M059J (cell line): ENCODE results near the gene POGZ. TPM values are rescaled to one million over a fixed set of nuclear protein-coding genes. Genes with fewer than 3 reads are reported as not detected.
A peak's percentile ranks its signal among the peaks of the same experiment; 100 is the strongest.

ENCODE experiments used
- DNase-seq: peaks from one replicate; pipeline ENCODE4 v3.0.0-alpha.2; 2012; ENCODE audit warnings: low read depth
- total RNA-seq: library from RNA; depleted of rRNA; stranded (reverse); fragments of >200 nt; shearing (Covaris generic); gene quantifications from 2 replicates; pipeline ENCODE4 v1.2.3, GENCODE V29; 2014; rRNA removed

Gene POGZ
- 14.2 and 21.6 TPM in 2 replicates for total RNA-seq

DNA sequence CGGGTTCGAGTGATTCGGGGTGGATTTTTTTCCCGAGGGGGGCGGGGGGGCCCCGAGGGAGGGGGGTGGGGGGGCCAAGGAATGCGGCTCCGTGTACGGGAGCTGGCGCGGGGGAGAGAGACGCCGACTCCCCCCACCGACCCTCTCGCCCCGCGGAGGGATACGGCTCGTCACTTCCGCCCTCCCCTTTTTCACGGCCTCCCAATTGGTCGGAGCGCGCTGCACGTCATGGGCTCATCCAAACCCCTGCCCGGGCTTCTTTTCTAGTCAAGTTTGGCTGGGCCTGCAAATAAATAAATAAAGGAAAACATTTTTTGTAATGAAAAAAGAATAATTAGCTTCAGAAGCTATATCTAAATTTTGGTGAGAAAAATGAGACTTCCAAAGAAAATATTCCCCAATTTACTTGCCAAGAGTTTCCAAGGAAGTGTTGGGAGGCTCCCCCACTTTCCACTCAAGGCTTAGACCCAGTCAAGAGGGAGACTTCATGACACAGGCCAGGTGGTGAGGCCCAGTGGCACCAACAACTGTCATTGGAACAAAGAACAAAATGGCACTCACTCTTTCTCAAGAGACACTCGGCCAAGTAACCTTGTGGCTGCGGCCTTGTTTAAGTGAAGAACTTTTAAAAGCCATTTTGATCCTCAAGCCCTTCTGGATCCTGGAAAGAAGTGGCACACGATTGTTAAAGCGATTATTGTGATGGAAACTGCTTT is at the start of gene POGZ:
Gene POGZ, minus strand, starts transcription at position 164 of the 716 bp plus-strand sequence. CDS start 17,290 bp downstream, outside the sequence.
- DNase-seq = peak; percentile 94

- peak; percentile 72 for DNase-seq
Observed at GRCh38 chr1:151508833-151509232, 49.5 kb upstream of the POGZ start.

GRCh38 chr1:151504759-151505158 is 45.5 kb upstream of the POGZ start:
- DNase-seq = peak; percentile 48

DNA sequence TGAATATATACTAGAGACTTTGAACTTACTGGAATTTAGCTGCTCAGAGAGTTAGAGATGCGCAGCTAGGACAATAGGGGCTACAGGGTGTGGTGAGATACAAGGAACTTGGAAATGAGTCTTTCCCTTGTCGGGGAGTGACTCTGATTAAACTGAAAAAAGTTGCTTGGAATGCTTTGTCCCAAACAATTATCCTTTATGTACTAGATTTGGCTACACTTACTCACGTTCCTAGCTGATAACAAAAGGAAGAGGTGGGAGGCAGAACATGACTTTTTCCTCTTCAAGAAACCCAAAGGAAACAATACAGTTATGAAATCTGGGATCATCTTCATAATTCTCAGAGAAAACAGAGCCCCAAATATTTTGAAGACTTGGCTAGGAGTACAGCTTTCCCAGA is 45.0 kb upstream of the POGZ start:
- no peak for DNase-seq

DNA sequence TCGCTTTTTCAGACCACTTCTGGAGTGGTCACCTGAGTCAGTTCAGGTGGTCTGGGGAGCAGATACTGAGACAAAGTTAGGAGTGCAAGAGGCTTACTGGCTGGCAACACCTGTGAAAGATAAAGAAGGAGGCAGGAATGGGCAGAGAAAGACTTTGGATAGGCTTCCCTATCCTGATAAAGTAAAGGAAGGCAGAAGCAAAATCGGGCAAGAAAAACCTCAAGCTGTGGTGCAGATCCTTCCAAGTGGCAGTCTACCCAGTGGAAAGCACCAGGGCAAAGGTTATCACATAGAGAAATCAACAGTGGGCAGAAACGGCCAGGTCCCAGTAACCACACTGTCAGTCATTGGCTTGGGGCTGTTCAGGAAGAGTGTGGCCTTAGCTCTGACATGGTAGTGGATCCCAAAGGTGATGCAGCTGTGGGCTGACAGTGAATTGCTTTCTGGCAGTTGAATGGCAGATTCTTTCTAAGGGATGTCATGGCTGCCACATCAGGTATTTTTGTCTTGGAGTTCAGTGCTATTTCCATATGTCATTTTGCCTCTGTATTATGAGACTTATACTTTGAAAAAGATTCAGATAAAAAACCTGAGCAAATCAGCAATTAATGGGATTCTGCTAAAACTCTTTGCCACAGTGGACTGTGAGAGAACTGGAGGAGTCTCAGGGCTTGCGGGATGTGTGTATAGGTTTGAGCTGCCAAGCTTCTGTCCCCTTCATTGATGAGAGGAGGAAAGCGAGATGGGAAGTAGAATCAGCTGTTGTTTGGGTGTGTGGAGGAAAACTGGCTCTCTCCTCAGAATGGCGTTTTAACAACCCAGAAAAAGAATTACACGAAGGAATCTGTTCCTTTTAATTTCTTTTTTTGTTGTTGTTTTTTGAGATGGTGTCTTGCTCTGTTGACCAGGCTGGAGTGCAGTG is 43.8 kb upstream of the POGZ start:
- peak; percentile 87 for DNase-seq

DNA sequence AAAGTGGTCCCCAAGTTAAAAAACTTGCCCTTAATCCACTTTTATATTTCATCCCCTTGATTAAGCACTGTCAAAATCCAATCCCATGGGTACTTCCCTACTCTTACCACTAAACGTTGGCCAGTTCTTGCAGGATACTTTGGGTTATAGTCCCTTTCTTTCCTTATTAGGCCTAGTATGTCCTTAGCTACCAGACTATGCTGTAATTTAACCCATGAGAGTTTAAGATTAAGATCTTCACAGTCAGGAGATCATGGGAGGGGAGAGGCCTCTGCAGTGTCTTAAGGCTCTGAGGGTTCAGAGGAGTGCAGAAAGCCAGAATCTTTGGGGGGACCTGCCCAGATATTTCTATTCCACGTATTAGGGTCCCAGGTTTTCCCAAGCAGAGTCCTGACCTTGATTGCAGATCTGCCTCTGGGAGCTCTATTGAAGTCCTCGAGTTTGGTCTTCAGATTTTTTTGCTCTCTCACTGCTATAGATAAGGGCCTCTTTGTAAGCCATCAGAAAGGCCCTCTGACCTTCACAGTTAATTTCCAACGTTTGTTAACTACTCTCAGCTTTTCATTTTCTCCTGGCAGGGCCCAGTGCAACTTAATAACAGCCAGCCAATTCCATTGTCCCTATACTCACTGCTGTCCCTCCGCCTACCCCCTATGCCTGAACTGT is 42.9 kb upstream of the POGZ start:
- DNase-seq = no peak

- no peak for DNase-seq
Observed at GRCh38 chr1:151501474-151501873, 42.2 kb upstream of the POGZ start.

GRCh38 chr1:151499930-151500329 is 40.6 kb upstream of the POGZ start:
- DNase-seq = no peak

DNA sequence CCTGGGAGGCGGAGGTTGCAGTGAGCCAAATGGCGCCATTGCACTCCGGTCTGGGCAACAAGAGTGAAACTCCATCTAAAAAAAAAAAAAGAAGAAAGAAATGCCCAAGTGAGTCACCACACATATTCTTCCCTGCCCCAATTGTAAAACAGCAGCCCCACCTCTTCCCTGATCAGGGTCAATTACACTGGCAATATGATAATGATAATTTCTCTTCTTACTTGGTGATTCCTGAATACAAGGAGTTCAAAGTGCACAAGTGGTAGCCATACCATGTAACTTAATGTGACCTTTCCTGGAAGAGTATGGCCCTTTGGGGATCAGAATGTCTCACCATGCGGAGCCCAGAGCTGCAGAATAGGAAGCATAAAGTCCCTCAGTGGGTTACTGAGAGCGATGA is 40.1 kb upstream of the POGZ start:
- DNase-seq = no peak

- no peak for DNase-seq
Observed at GRCh38 chr1:151495316-151495715, 36.0 kb upstream of the POGZ start.

GRCh38 chr1:151494741-151495281 is 35.5 kb upstream of the POGZ start:
- DNase-seq = peak; percentile 89

GRCh38 chr1:151493042-151493441 is 33.7 kb upstream of the POGZ start:
- no peak for DNase-seq

DNA sequence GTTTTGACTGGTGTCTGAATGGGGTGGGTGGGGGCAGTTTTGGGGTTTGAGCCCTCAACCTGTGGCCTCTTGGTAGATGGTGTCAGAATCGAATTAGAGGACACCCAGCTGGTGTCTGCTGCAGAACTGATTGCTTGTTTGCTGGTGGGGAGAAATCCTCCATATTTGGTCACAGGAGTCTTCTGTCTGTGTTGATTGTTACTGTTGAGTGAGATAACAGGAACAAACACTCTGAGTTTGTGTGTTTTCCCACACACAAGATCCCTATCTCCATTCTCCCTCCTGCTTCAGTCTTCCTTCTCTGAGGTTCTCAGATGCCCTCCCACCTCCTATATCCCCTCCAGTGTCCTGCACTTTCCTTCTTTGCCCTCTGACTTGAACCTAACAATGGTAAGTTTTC is 32.8 kb upstream of the POGZ start:
- no peak for DNase-seq

- no peak for DNase-seq
Observed at GRCh38 chr1:151491641-151492040, 32.3 kb upstream of the POGZ start.

- DNase-seq = no peak
Observed at GRCh38 chr1:151486557-151486956, 27.3 kb upstream of the POGZ start.

- DNase-seq = no peak
Observed at GRCh38 chr1:151485685-151486255, 26.5 kb upstream of the POGZ start.

GRCh38 chr1:151482017-151482416 is 22.7 kb upstream of the POGZ start:
- no peak for DNase-seq

DNA sequence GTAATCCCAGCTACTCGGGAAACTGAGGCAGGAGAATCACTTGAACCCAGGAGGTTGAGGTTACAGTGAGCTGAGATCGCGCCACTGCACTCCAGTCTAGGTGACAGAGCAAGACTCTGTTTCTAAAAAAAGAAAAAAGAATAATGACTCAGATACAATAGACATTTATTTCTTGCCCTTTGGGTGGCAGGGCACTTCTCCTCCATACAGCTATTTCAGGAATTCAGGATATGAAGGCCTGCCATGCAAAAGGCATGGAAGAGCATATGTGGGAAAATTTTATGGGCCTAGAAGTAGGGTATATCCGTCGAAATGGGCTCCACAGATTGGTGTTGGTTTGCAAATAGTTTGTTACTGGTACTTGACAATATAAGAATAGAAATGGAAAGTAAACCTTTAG is 20.2 kb upstream of the POGZ start:
- peak; percentile 65 for DNase-seq

- DNase-seq = no peak
Observed at GRCh38 chr1:151478923-151479322, 19.6 kb upstream of the POGZ start.

- DNase-seq = no peak
Observed at GRCh38 chr1:151478140-151478812, 19.0 kb upstream of the POGZ start.

DNA sequence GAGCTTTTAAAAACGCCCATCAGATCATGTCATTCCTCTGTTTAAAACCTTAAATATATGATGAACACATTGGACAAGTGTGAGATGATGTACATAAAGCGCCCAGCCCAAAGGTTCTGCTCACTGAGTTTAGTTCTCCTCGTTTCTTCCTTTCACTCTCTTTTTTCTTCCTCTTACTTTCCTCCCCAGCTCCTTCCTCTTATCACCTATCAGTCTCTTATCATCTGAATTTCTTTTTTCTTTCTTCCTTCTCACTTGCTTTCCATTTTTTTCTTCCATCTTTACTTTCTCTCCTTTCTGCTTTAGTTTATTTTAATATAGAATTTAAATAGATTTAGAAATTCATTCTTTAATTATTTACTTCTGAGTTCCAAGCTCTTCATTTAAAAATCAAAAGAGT is 17.8 kb upstream of the POGZ start:
- no peak for DNase-seq
